ENCODE measurements around the gene PAN2.
"Not testable (repeated sequence)": the region's sequence is repeated elsewhere in the genome, so short reads cannot be mapped to it uniquely, and the experiment has no call there.

The PAN2 gene

GRCh38 chr12:56346675-56347074, 12.9 kb upstream of the PAN2 start:
- no peak for DNase-seq

GRCh38 chr12:56342290-56342689, 8.5 kb upstream of the PAN2 start:
- DNase-seq: not testable (repeated sequence)

DNA sequence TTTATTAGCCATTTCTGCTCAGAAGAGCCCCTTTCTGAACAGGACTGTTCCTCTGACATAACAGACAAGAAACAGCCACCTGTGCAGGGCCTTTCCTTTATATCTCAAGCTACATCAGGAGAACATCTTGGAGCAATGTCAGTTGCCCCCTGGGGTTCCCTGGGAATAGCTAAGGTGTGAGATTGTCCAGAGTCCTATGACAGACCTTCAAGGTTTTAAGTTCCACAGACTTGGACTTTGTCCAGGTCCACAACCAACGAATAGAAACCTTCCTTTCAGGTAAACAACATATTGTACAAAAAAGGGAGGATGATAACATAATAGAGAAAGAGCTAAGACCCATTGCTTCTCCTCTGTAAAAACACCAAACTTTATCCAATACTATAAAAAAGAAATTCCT, 7.8 kb upstream of the PAN2 start:
- no peak for DNase-seq

DNA sequence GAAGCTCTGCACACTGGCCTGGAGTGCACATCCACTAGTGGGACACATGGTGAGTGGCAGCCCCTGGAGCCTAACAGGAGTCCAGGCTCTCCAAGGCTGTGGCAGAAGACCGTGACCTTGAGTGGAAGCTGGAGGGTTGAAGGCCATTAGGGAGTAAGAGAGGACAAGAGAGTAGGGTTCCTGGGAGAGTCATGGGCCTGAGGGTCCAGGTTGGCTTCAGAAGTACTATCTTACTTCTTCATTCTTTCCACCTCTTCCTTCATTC, 5.3 kb upstream of the PAN2 start:
- DNase-seq: no peak

GRCh38 chr12:56338308-56339157, 4.7 kb upstream of the PAN2 start, which contains the start of gene IL23A:
Gene IL23A (plus strand): TSS chr12:56338884. CDS start chr12:56339045, 161 bp downstream.
- peak; percentile 17 for DNase-seq

DNA sequence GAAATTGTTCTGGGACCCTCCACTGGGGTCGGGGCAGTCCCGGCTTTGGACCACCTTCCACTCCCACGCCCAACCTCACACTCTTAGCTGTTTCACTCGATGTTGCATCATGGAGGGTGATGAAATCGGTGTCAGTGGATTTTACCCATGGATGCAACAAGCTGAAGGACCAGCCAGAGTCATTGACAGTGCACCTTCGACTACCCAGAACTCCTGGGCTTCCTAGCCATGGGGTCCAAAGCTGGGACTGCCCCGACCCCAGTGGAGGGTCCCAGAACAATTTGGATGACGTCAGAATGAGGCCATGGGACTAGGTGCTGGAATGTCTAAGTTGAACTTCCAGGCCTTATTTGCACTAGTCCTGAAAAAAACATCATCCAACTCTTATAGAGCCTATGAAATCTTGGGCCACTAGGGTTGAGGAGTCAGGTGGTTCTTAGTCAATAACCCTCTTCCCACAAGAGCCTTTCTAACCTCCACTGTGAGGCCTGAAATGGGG, 4.0 kb upstream of the PAN2 start:
- DNase-seq: no peak

- DNase-seq: no peak
Observed at GRCh38 chr12:56336361-56337167, 2.8 kb upstream of the PAN2 start.

DNA sequence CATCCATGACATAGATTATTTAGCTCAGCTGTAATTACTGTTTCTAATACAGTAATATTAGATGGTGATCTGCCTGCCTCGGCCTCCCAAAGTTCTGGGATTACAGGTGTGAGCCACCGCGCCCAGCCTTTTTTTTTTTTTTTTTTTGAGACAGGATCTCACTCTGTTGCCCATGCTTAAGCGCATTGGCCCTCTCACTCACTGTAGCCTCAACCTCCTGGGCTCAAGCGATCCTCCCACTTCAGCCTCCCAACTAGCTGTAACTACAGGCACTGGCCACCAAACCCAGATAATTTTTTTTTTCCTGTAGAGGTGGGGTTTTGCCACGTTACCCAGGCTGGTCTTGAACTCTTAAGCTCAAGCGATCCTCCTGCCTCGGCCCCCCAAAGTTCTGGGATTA, 1.7 kb upstream of the PAN2 start:
- not testable (repeated sequence) for DNase-seq

DNA sequence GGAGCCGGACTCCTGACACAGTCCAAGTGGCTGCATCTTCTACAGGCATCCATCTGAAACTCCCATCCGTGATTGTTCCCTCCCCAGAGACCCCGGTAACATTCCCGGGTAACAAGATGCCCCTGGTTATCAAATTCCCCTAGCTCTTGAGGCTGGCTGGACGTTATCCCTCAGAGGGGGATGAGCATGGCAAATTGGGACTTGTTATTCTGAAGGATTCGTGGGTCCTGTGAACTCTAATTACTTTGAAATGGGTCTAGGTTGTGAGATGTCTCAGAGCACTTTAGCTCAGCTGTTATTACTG, 642 bp upstream of the PAN2 start:
- DNase-seq: no peak

- no peak for DNase-seq
Observed at GRCh38 chr12:56333197-56333678, 562 bp downstream of the PAN2 start.

DNA sequence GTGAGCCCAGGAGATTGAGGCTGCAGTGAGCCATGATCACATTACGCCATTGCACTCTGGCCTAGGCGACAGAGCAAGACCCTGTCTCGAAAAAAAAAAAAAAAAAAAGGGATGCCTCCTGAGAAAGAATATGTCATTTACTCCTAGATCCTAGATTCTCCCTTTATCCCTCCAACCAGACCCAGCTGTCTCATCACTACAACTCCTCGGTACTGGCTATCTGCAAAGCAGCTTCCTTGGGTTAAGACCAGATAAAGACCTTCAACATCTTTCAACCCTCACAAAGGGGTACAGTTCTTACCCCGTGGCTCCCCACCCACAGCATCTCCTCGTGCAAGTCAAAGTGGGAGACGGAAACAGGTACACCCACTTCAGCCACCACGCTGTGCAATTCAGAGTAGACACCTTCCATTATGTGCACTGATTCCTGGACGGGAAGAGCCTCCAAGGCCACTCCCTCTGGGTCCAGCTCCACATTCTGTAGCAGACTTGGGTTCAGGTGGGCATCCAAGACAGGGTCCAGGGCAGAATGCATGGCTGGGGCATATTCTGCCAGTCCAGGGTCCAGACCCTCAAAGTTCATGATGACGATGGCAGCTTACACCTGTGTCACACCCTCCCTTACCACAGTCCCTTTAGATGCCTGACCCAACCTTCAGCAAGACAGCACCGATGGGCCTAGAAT, 1.1 kb downstream of the PAN2 start:
- no peak for DNase-seq

DNA sequence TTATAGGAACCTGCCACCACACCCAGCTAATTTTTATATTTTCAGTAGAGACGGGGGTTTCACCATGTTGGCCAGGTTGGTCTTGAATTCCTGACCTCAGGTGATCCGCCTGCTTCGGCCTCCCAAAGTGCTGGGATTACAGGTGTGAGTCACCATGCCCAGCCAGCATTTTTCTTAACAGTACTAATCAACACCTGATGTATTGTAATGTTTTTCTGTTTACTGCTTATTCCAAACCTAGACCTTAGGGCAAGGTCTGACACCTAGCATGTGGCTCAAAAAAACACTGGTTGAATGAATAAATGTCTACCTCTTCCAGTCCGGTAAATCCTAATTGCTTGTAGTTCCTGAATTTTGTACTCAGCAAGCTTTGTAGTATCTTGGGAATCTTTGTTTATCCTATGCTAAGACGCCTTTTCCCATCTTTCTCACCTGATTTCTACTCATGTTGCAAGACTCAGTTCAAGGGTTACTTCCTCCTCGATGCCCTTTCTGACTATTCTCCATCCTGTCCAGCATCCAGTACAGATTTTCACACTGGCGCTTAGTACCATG, 2.8 kb downstream of the PAN2 start:
- DNase-seq: no peak

DNA sequence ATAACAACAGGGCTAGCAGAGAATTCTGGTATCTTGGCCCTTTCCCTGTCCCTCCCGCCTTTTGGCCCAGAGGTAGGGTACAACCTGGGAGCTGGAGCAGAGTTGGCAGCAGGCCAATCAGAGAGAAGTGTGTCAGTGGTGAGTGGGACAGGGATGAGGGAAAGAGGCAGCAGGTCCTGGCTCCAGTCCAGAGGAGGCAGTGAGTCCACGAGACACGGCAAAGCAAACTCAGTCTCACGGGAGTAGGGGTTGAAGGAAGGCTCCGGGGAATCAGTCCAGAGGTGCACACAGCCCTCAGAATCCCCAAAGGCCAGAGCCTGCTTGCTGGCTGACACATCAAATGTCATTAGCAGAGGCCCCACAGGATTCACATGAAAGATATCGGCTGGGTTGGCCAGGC, 7.3 kb downstream of the PAN2 start:
- DNase-seq: no peak

DNA sequence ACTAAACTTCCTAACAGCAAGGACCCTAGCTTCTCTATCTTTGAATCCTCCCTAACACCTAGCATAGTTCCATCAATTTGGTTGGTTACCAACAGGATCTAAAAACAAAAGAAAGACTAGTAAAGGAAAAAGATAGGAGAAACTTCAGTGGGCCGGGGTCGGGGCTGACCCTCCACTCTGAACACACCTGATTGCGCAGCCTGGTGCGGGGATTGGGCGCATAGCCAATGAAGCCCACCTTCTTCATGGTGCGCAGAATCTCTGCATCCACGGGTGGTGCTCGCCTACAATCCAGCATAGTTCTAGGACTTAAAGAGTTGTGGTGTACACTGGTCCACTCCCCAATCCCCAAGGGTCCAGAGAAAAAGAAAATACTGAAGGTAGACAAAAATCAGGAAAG, 7.7 kb downstream of the PAN2 start:
- no peak for DNase-seq

DNA sequence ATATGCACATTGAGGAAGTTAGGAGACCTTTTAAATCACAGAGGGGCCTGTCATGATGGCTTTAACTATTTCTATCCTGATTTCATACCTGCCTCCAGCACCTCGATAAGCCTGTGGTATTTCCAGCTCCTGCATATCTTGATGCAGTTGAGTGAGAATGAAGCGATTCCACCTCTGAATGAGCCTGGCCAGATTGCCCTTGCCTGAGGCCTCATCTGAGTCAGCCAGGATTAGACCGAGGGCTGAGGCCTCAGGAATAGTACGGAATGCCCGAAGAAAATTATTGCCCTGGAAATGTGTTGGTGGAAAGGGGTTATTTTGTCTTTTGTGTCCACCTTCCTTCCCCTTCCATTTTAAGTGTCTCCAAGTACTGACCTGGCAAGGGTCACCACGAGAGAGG, 9.6 kb downstream of the PAN2 start:
- DNase-seq: no peak

GRCh38 chr12:56321610-56322009, 12.2 kb downstream of the PAN2 start:
- DNase-seq: not testable (repeated sequence)

DNA sequence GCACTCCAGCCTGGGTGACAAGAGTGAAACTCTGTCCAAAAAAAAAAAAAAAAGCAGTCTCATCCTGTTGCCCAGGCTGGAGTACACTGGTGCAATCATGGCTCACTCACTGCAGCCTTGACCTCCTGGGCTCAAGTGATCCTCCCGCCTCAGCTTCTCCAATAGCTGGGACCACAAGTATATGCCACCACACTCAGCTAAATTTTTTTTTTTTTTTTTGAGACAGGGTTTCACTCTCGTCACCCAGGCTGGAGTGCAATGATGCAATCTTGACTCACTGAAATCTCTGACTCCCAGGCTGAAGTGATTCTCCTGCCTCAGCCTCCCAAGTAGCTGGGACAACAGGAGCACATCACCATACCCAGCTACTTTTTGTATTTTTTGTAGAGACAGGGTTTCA, 12.8 kb downstream of the PAN2 start:
- no peak for DNase-seq

- no peak for DNase-seq
Observed at GRCh38 chr12:56317675-56318074, 16.1 kb downstream of the PAN2 start.

GRCh38 chr12:56315622-56316473, 18.0 kb downstream of the PAN2 start, which contains the start of gene CNPY2:
Gene CNPY2 (minus strand): TSS chr12:56315988. CDS start chr12:56315217, 771 bp downstream.
- peak; percentile 96 for DNase-seq

GRCh38 chr12:56315249-56315621, 18.6 kb downstream of the PAN2 start:
- DNase-seq: no peak

DNA sequence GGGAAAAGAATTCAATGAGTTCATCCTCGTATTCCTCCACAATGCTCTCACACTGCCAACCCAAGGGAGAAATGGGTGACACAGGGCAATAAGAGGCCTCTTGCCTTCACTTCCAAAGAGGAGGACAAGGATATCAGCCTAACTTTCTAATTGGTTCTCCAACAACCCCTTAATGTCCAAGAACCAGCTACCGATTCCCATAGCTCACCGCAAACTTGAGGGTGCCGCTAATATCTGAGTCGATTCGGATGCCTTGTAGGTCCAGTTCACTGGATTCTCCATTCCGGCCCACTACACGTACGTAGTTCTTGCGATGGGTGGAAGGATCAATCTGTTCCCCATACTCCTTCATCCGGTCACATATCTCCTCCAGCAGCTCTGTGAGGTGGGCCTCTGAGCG, 22.8 kb downstream of the PAN2 start:
- no peak for DNase-seq

DNA sequence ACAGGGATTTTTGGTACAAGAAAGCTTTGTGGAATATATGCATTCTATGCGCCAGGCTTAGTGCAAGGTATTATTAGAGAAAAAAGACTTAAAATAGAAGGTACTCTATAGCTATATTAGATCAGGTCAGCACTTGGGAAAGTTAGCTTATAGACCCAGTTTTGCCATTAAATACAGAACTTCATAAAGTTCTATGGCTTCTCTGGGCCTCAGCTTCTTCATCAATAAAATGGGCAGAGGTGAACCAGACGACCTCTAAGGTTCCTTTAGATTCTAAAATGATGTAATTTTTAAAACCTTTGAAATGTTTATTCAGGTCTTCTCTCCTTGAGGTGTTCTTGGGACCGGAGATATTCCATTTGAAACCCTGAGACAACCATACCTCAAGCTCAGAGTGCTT, 25.1 kb downstream of the PAN2 start:
- DNase-seq: no peak
